Measurements from ENCODE around the gene APOL2. TPM values are rescaled to one million over a fixed set of nuclear protein-coding genes. Genes with fewer than 3 reads are reported as not detected.
"Not testable (repeated sequence)": the region's sequence is repeated elsewhere in the genome, so short reads cannot be mapped to it uniquely, and the experiment has no call there.

APOL2 gene
- total RNA-seq, 1 donor = 78.2 TPM

GRCh38 chr22:36274531-36274930 is 35.2 kb upstream of the APOL2 start:
- no peak for DNase-seq (ENCODE audit: low read depth)
- H3K4me3 ChIP-seq (ENCODE audit: low read depth, low read length) = no peak overlapping the region
- TF ChIP-seq, protein P1, sequence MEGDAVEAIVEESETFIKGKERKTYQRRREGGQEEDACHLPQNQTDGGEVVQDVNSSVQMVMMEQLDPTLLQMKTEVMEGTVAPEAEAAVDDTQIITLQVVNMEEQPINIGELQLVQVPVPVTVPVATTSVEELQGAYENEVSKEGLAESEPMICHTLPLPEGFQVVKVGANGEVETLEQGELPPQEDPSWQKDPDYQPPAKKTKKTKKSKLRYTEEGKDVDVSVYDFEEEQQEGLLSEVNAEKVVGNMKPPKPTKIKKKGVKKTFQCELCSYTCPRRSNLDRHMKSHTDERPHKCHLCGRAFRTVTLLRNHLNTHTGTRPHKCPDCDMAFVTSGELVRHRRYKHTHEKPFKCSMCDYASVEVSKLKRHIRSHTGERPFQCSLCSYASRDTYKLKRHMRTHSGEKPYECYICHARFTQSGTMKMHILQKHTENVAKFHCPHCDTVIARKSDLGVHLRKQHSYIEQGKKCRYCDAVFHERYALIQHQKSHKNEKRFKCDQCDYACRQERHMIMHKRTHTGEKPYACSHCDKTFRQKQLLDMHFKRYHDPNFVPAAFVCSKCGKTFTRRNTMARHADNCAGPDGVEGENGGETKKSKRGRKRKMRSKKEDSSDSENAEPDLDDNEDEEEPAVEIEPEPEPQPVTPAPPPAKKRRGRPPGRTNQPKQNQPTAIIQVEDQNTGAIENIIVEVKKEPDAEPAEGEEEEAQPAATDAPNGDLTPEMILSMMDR (IDR thresholded peaks at IDR 0.05; ENCODE audit: insufficient read depth, low read depth, low read length) = no peak

DNA sequence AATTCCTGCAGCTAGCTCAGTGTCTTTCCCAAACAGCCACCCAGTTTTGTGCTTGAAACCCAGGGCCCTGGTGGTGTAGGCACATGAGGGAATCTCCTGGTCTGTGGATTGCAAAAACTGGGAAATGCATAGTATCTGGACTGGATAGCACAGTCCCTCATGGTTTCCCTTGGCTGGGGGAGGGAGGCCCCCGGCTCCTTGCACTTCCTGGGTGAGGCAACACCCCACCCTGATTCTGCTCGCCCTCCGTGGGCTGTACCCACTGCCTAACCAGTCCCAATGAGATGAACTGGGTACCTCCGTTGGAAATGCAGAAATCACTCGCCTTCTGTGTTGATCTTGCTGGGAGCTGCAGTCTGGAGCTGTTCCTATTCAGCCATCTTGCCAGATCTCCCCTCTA is 32.6 kb upstream of the APOL2 start:
- H3K4me3 ChIP-seq (ENCODE audit: low read depth, low read length); DNase-seq (ENCODE audit: low read depth): not testable (repeated sequence)

DNA sequence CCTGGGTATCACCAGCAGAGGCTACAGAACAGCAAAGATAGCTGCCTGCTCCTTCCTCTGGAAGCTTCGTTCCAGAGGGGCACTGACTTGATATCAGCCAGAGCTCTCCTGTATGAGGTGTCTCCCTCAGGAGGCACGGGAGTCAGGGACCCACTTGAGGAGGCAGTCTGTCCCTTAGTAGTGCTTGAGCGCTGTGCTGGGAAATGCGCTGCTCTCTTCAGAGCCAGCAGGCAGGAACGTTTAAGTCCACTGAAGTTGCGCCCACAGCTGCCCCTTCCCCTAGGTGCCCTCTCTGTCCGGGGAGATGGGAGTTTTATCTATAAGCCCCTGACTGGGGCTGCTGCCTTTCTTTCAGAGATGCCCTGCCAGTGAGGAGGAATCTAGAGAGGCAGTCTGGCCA is 31.9 kb upstream of the APOL2 start:
- H3K4me3 ChIP-seq (ENCODE audit: low read depth, low read length); DNase-seq (ENCODE audit: low read depth): not testable (repeated sequence)

- TF ChIP-seq, protein P1 (IDR thresholded peaks at IDR 0.05; ENCODE audit: insufficient read depth, low read depth, low read length) = no peak
- no peak for DNase-seq (ENCODE audit: low read depth)
- H3K4me3 ChIP-seq (ENCODE audit: low read depth, low read length) = no peak overlapping the region
These were observed 28.7 kb upstream of the APOL2 start for GRCh38 chr22:36267896-36268485.

GRCh38 chr22:36267058-36267457 is 27.7 kb upstream of the APOL2 start:
- no peak overlapping the region for H3K4me3 ChIP-seq (ENCODE audit: low read depth, low read length)
- TF ChIP-seq, protein P1 (IDR thresholded peaks at IDR 0.05; ENCODE audit: insufficient read depth, low read depth, low read length) = no peak
- DNase-seq (ENCODE audit: low read depth) = no peak

DNA sequence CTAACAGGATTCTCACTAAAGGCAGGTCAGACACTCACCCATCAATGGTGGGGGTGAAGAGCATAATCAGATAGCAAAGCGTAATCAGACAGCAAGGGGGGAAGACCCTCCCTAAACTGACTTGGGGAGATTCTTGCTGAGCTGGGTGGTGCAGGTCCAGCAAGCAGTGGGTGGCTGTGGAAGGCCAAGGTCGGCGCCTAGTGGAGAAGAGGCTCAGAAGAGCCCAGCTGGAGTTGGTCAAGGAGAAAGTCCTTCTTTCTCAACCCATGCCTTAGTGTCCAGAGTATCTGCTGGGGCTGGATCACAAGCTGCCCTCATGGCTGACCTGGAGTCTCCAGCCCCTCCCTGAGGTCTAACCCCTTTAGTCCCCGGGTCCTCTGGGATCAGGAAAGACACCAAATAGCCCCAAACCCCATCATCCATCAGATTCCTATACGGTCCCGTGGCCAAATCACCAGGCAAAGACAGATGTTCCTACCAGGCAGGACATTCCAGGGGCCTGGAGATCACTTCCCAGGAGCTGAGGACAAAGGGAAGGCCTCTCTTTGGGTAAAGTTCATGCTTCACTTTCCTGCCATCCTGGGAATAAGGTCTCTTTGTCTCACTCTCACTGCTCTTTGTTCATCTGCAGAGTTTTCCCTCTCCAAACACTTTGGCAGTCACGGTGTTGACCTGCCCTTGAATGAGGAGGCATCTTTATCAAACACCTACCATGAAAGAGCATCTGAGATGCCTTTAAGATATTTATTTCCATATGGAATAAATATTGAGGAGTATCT is 24.7 kb upstream of the APOL2 start:
- not testable (repeated sequence) for DNase-seq (ENCODE audit: low read depth); H3K4me3 ChIP-seq (ENCODE audit: low read depth, low read length)

DNA sequence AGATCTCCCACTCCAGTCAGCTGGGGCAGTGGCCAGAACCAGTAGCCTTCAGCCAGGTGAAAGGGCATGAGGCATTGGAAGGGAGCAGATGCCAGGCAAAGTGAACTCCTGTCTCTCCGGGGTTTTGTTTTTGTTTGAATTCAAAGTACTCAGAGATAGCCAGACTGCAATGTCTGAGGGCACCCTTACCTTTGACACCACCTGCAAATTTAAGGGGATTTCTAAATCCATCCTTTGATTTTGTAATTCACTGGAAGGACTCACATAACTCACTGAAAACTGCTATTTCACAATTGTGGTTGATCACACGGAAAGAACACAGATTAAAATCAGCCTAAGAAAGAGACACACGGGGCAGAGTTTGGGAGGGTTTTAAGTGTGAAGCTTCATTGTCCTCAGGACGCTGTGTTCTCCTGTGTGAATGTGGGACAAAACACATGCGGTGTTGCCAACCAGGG is 23.9 kb upstream of the APOL2 start:
- peak; percentile 69 for DNase-seq (ENCODE audit: low read depth)
- H3K4me3 ChIP-seq (ENCODE audit: low read depth, low read length) = not testable (repeated sequence)

- not testable (repeated sequence) for DNase-seq (ENCODE audit: low read depth); H3K4me3 ChIP-seq (ENCODE audit: low read depth, low read length)
These were observed 23.0 kb upstream of the APOL2 start for GRCh38 chr22:36262307-36262706.

DNA sequence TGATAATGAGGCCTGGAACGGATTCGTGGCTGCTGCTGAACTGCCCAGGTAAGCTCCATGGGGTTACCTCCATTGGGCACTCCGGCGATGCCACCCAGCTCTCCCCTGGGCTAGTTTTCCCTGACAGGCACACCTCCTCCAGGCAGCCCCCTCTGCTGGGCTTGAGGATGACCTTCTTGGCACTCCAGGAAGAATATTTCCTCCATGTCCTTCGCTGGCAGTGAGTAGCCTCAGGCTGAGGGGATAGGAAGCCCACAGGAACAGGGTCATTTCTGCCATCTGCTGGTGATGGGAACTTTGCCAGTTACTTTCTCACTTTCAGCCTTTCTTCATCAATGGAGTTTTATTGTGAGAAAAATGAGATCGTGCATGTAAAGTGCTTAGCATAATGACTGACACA is 22.3 kb upstream of the APOL2 start:
- TF ChIP-seq, protein P1 (IDR thresholded peaks at IDR 0.05; ENCODE audit: insufficient read depth, low read depth, low read length) = peak; percentile 3

More for the DNA sequence above, 22.3 kb upstream of the APOL2 start:
- not testable (repeated sequence) for DNase-seq (ENCODE audit: low read depth); H3K4me3 ChIP-seq (ENCODE audit: low read depth, low read length)
